BE2C (cell line): Measurements from ENCODE around the gene ABHD10.

ENCODE experiments used
- DNase-seq: peaks from one replicate; pipeline ENCODE4 v3.0.0-alpha.2; 2020
- H3K27me3 ChIP-seq: fragments of 250-450 bp; sonication (Bioruptor Pico); 2 replicates; pipeline ENCODE4 v1.5.1; 2020; ENCODE audit warnings: mild to moderate bottlenecking
- H3K36me3 ChIP-seq: fragments of 250-450 bp; sonication (Bioruptor Pico); 2 replicates; pipeline ENCODE4 v1.5.1; 2020; ENCODE audit warnings: mild to moderate bottlenecking
- H3K4me1 ChIP-seq: fragments of 250-450 bp; sonication (Bioruptor Pico); 2 replicates; pipeline ENCODE4 v1.5.1; 2020
- H3K4me3 ChIP-seq: 2 replicates; pipeline ENCODE4 v1.5.1; 2011; ENCODE audit warnings: low read depth, low read length
- H3K9me3 ChIP-seq: fragments of 250-450 bp; sonication (Bioruptor Pico); 2 replicates; pipeline ENCODE4 v1.5.1; 2020
- TF ChIP-seq, protein P1 (sequence below): IDR thresholded peaks from 2 replicates; pipeline ENCODE4 v1.5.1; 2012; ENCODE audit warnings: mild to moderate bottlenecking, low read depth, low read length

ABHD10 gene

DNA sequence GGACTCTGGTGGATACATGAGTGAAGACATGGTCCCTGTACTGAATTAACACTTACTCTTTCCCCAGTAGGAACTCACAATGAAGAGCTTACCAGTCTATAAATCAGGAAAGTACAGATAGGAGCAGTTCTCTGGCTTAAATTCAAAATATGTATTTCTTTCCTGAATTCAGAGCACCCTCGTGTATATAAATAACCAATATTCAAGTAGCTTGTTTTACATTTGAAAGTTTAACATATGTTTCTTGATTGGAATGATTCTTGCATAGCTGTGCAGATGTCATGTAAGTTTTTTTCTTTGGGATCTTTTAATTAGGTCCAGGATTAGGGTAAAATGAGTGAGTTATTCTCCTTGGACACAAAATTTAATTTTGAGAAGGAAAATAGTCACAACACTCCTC, 40.9 kb downstream of the ABHD10 start:
- no peak overlapping the region for H3K4me3 ChIP-seq
- no peaks in the 10 kb centered on the region for H3K9me3 ChIP-seq
- TF ChIP-seq, protein P1, sequence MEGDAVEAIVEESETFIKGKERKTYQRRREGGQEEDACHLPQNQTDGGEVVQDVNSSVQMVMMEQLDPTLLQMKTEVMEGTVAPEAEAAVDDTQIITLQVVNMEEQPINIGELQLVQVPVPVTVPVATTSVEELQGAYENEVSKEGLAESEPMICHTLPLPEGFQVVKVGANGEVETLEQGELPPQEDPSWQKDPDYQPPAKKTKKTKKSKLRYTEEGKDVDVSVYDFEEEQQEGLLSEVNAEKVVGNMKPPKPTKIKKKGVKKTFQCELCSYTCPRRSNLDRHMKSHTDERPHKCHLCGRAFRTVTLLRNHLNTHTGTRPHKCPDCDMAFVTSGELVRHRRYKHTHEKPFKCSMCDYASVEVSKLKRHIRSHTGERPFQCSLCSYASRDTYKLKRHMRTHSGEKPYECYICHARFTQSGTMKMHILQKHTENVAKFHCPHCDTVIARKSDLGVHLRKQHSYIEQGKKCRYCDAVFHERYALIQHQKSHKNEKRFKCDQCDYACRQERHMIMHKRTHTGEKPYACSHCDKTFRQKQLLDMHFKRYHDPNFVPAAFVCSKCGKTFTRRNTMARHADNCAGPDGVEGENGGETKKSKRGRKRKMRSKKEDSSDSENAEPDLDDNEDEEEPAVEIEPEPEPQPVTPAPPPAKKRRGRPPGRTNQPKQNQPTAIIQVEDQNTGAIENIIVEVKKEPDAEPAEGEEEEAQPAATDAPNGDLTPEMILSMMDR: no peak
- H3K36me3 ChIP-seq: no peaks in the 10 kb centered on the region
- H3K4me1 ChIP-seq: no peaks in the 10 kb centered on the region
- no peaks in the 10 kb centered on the region for H3K27me3 ChIP-seq
- DNase-seq: no peak

DNA sequence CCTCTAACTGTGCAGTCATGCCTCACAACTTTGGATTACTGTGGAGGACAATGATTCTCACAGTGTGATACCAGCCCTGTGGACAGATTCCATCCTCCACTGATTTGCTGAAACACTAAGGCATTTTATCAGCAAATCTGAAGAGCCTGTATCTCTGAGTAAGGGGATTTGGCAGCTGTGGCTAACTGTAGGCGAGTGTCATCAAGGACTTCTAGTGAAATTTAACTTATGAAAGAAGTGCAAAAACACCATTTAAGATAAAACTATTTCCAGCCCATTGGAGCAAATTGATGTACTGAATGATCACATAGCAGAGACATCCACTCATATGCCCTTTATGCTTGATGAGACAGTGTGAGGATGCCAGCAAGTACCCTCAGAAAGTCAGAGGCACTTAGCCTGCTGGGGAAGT, 41.9 kb downstream of the ABHD10 start:
- TF ChIP-seq, protein P1: no peak
- Histone ChIP-seq H3K27me3 (no peaks in the 10 kb centered on the region), H3K4me1 (no peaks in the 10 kb centered on the region), H3K36me3 (no peaks in the 10 kb centered on the region), H3K9me3 (no peaks in the 10 kb centered on the region), H3K4me3 (no peak overlapping the region)
- no peak for DNase-seq

- DNase-seq: no peak
- H3K4me1 ChIP-seq: no peaks in the 10 kb centered on the region
- H3K9me3 ChIP-seq: no peaks in the 10 kb centered on the region
- no peak overlapping the region for H3K4me3 ChIP-seq
- H3K27me3 ChIP-seq: no peaks in the 10 kb centered on the region
- TF ChIP-seq, protein P1: no peak
- no peaks in the 10 kb centered on the region for H3K36me3 ChIP-seq
Observed at GRCh38 chr3:112027142-112027541, 48.3 kb downstream of the ABHD10 start.

- no peak for DNase-seq
- H3K4me3 ChIP-seq: no peak overlapping the region
Observed at GRCh38 chr3:112027826-112028225, 49.0 kb downstream of the ABHD10 start.

DNA sequence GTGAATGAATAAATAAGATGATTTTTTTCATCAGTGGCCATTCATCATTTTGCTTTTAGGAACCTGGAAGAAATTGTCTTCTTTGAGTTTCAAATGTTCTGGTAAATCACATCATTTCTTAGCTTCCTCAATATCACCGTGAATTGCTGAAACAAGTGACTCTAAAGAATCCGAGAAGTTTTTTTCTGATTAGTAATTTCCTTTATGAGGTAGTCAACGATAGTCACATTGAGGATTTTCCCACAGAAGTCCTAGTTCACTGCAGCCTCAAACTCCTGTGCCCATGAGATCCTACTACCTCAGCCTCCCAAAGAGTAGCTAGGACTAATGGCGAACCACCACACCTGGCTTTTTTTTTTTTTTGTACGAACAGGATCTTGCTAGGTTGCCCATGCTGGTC, 52.1 kb downstream of the ABHD10 start:
- H3K27me3 ChIP-seq: no peaks in the 10 kb centered on the region
- no peaks in the 10 kb centered on the region for H3K4me1 ChIP-seq
- TF ChIP-seq, protein P1: no peak
- no peak overlapping the region for H3K4me3 ChIP-seq
- no peaks in the 10 kb centered on the region for H3K36me3 ChIP-seq
- no peak for DNase-seq
- no peaks in the 10 kb centered on the region for H3K9me3 ChIP-seq

More at GRCh38 chr3:112027826-112028225, 49.0 kb downstream of the ABHD10 start:
- no peaks in the 10 kb centered on the region for H3K9me3 ChIP-seq
- H3K36me3 ChIP-seq: no peaks in the 10 kb centered on the region
- TF ChIP-seq, protein P1: no peak
- no peaks in the 10 kb centered on the region for H3K4me1 ChIP-seq
- no peaks in the 10 kb centered on the region for H3K27me3 ChIP-seq

GRCh38 chr3:112032098-112032731, 53.4 kb downstream of the ABHD10 start:
- Histone ChIP-seq H3K27me3 (no peaks in the 10 kb centered on the region), H3K9me3 (no peaks in the 10 kb centered on the region), H3K4me3 (no peak overlapping the region), H3K36me3 (no peaks in the 10 kb centered on the region), H3K4me1 (no peaks in the 10 kb centered on the region)
- TF ChIP-seq, protein P1: no peak
- no peak for DNase-seq
